Esophagus muscularis mucosa (tissue), 4 donors: ENCODE data around the gene KRT83.
"Not testable (repeated sequence)": the region's sequence is repeated elsewhere in the genome, so short reads cannot be mapped to it uniquely, and the experiment has no call there.

ENCODE experiments used
- CTCF ChIP-seq, 3 experiments: fragments of 200-600 bp in 2 of 3; fragments of 450-650 bp in 1 of 3; sonication (generic) in 2 of 3; IDR thresholded peaks; one replicate each; pipeline ENCODE4 v1.5.1; 2017 to 2019; ENCODE audit warnings: antibody characterized with exemption in 3 of 3, mild to moderate bottlenecking in 2 of 3, moderate library complexity in 1 of 3
- EP300 ChIP-seq: sonication (generic); formaldehyde crosslinking; IDR thresholded peaks from one replicate; pipeline ENCODE4 v1.6.1; 2017; ENCODE audit warnings: antibody characterized with exemption
- POLR2A ChIP-seq: fragments of 450-650 bp; IDR thresholded peaks from one replicate; pipeline ENCODE4 v1.6.1; 2017; ENCODE audit warnings: antibody characterized with exemption, moderate library complexity, mild to moderate bottlenecking, low read depth
- POLR2AphosphoS5 ChIP-seq, 2 donors: sonication (generic); formaldehyde crosslinking; IDR thresholded peaks; one replicate each; pipeline ENCODE4 v1.6.1; 2017; ENCODE audit warnings: antibody characterized with exemption in 2 of 2

- TF ChIP-seq CTCF (IDR thresholded peaks at IDR 0.05); POLR2A; POLR2AphosphoS5 (IDR thresholded peaks at IDR 0.05); EP300: not testable (repeated sequence)
Observed at GRCh38 chr12:52286857-52287785, 34.1 kb downstream of the KRT83 start.
